Fibroblast of peridontal ligament (primary cell): ENCODE measurements around the gene PPP2R2B.

ENCODE experiments used
- DNase-seq: peaks from one replicate; pipeline ENCODE4 v3.0.0-alpha.2; 2010; ENCODE audit errors: extremely low read depth

Gene PPP2R2B

DNA sequence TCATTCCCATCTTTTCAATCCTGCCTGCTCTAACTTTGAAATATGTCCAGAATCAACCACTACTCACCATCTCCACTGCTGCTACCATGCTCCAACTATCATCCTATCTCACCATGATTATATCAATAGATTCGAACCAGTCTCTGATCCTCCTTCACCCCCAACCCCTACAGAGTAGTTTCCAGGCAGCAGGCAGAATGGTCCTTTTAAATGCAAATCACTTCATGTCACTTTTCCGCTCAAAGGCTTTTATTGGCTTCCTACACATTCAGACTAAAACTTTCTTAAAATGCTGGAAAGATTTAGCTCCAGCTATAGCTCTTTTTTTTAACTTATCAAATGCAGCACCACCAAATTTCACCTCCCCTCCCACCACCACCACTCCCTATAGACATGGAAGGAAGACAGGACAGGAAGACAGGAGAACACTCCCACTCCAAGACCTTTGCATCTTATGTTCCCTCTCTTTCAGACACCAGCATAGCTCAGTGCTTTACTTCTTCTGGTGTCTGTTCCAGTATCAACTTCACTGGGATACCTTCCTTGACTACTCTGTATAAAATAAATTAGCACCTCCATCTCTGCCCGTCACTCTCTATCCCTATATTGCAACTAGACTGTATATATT is 9.9 kb upstream of the PPP2R2B start:
- DNase-seq, result no peak

DNA sequence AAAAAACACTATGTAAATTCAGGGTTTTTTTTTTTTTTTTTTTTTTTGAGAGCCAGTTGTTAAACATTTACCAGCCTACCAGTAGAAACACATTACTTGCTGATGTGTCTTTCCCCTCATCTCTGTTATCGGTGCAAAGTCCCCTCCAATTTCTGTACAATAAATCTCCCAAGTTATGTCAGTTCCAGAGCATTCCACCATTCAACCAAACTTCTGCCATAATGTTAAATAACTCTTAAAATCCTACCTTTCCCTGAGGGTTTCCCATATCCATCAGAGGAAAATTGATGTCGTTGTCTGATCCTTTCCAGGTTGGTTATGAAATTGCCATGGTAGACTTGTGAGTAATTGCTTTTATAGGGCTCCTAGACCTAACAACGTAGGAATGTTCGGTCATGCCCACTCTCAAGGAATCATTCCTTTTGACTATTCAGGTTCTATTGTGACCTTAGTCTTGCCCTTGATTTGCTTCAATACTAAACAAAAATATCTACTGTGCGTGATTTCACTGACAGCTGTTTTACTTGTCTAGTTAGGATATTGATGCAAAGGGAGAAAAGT is 5.6 kb upstream of the PPP2R2B start:
- DNase-seq, result no peak

DNA sequence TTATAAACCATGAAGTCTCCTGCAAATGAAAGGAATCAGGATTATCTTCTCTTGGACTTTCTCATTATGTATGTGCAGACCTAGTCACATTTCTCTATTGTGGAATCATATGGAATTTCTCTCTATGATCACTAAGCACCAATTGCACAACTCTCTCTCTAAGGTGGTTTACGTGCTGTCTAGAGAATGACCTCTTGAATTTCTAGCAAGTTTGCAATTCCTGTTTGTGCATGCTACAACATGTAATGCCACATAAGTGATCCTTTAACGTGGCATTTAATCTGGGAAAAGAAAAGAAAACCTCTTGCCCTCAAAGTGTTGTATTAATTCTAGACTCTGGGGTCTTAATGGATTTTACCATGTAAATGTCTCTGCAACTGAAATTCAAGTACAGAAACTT is 5.0 kb upstream of the PPP2R2B start:
- no peak for DNase-seq

DNA sequence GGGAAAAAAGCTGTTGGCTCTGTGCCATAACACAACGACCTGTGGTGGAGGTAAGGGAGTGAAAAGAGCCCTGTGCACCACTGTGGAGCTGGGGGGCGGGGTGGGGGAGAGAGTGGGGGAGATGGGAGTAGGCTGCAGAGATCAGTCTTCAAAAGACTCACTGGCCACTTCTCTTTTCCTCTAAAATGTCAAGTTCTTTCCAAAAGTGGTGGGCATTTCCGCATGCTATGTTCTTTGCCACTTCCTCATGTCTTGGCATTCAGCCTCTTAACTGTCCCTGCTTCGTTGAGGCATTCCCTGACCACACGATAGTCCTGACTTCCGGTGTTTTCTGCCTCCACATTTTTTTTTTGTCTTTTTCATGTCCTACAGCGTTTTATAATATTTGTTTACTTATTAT is 2.4 kb upstream of the PPP2R2B start:
- no peak for DNase-seq

DNA sequence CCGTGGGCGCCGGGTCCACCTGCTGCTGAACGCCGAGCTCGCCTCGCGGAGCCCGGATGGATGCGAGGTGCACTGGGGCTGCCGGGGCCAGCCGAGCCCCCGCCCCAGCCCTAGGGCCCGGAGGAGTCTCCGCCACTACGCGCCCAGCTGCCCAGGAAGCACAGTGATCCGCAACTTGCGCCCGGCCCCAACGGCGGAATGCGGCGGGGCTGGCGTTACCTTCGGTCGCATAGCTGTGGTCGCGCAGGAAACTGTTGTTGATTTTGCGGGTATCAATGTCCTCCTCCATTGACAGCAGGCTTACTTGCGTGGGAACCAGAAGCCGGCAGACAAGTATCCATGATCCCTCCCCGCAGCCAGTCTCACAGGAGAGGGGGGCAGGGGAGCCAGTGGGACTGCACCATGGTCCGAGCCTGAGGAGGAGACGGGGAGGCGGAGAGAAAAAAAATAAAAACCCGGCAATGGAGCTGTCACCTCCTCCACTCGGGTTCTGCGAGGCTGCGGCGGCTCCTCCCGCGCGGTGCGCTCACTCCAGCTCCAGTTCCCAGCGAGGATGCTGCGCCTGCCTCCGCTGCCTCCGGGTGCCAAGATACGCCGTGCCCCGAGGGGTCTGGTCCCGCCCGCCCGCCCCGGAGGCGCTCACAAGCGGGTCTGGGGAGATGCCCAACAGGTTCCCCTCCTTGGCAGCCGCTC is 628 bp downstream of the PPP2R2B start:
- DNase-seq, result no peak

DNA sequence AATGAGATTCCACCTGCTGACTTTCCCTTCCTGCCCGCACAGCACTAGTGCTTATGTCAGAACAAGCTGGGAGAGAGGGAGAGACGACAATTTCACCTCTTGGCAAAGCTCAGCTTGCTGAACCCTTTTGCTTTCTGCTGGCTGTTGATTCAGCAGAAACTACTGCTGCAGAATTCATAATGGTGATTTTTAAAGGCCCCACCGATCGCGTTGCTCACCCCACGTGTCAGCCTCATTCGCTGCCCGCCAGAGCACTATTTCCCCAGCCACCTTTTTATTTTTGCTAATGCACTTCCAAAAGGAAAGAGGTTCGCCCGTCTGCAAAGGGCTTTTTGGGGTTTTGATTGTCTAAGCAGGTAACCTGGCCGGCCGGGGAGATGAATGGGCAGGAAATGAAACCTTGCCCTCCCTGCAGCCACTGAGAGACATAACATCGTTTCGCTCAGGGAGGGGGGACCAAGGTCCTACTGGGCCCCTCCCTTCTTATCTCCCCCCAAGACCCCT is 1.3 kb downstream of the PPP2R2B start:
- no peak for DNase-seq

DNA sequence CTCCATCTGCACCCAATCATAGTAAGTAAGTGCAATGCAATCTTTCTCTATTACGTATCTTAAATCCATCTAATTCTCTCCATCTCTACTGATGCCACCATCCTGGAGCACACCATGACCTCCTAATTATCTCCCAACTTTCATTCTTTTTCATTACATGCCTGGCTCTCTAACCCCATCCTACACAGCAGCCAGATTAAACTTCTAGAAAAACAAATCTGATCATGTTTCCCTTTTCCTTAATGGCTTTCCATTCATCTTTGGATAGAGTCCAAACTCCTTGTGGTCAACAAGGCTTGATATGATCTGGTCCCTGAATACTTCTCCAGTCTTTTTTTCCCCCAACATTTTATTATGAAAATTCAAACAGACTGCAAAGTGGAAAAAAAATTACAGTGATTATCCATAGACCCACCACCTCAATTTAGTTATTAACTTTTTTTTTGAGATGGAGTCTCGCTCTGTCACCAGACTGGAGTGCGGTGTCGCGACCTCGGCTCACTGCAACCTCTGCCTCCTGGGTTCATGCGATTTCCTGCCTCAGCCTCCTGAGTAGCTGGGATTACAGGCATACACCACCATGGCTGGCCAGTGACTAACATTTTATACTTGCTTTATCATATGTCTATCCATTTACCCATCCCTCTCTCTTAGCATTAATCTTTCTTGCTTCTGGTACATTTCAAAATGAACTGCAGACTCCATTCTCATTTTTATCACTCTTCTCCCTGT is 5.2 kb downstream of the PPP2R2B start:
- DNase-seq, result no peak

DNA sequence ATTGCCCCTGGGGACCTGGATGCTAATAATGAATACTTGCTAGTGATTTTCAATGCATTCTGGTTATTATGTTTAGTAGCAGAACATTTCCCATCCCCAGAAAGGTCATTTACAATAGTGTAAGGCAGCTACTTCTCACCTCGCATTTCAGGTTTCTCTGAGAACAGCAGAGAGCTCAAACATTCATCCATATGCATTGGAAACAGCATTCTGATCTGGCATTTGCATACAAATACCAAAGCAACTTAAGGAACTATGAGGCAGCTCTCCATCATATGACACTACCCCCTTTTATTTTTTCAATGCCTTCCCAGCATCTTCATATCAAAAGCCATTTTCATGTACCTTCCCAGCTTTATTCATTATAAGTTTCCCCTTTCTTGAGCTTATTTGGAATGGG is 6.4 kb downstream of the PPP2R2B start:
- no peak for DNase-seq

DNA sequence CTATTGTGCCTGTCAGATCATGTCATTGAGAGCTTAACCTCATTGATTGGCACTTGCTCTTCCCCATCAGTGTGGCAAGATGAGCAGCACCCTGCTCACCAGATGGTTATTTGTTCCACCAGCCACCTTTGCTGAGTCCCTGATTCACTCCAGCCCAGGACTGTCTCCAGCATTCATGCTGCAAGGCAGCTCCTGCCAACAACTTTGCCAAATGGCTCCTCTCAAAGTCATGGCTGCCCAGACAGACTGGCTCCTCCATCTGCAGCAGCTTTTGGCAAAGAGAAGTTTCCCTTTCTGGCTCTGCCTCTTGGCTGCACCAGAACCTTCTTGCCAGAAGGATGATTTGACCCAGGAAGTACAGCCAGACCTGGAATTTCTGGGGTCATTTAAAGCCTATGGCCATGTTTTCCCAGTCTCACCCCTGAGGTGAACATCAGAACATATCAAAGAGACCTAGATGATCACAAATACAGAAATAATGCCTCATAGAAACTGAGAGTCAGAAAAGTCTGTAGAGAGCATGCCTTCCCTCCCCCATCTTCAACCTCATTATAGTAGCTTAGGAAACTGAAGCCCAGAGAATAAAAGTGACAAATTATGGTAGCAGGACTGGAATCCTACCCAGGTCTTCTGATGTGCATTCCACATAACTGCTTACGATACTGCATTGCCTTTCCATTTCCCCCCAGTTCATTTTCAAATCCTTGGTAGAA is 10.4 kb downstream of the PPP2R2B start:
- no peak for DNase-seq

DNA sequence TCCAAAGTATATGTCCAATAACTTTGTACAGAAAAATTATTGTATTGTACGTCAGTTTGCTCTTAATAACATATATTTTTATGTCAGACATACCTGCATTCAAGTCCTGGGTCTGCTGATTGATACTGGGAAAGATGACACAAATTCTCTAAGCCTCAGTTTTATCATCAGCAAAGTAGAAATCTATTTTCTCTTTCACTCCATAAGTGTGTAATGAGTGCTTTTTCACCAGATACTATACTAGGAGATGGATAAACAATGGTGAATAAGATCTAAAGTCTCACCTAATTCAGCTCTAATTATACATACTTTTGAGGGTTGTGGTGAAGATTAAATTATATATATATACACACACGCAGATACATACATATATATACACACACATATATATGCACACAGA is 12.3 kb downstream of the PPP2R2B start:
- no peak for DNase-seq

DNA sequence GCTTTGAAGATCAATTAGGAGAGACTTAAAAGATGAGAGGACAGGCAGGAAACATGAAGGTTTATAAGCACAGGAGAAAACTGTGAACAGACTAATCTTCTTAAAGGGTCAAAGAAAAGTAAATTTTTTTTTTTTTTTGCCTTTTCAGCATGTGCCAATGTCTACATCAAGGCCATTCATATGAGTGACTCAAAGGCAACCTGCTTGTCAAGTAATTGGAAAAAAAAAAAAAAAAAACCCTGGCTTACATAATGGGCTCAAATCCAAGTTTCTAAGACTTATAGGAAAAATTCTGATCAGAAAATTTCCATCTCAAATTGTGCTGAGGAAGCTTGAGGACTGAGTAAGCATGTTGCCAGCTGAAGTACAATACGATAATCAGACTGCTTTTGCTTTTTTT is 15.9 kb downstream of the PPP2R2B start:
- no peak for DNase-seq

DNA sequence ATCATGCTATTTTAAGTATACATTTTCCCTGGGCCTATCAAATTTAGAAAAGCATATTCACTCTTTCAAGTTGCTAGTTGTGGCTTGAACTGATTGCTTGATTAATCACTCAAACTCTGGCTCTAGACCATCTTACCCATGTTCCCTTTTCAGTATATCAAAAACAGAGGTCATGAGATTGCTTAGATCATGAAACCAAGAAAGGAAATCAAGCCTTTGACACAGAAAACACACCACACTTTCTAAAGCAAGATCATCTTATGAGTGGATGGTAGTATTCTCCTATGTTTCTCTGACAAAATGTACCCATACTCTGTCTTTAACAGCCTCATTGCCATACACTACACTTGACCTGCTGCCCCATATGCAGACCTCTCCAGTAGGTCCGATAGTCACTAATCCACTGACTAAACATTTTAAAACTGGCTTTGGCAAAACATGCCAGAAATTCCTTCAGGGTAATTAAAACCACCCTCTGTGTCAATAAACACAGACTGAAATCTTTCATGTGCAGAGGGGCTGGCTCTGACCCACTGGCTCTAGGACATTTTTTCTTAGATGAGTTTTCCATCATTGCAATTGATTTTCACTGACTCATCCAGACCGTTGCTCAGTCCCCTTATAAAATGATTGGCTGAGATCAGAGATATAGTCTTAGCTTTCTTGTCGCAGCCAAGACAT is 18.2 kb downstream of the PPP2R2B start:
- DNase-seq, result peak; percentile 2

DNA sequence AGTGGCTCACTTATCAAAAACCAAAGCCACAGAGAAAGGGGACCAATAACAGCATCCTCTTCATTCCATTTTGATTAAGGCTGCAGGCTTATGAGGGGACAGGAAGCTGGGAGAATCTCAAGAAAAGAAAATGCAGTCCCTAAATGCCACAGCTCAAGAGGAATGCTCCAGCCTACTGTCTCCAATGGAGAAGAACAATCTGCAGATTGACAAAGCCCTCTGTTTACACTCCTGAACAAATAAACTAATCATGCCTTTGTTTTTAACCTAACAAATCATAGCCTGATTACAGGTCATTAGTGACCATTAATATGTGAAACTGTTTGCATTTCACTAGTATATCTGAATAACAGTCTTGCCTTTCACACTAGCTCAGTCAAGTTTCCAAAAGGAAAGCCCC is 26.5 kb downstream of the PPP2R2B start:
- DNase-seq, result no peak

DNA sequence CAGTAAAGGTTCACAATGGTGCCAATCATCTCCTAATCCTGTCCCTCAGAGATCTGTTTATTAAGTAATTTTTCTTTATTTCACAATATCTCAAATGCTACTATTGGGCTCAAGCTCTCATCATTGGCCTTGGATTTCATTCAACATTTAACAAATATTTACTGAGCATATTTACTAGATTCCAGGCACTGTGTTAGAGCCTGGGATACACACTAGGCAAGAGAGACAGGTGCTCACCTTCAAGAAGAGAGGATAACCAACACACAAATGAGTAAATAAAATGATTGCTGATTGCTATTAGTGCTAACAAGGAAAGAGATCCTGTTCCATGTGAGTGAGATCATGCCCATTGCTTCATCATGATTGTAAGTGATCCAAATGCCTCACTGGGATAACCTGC is 27.4 kb downstream of the PPP2R2B start:
- DNase-seq, result no peak

DNA sequence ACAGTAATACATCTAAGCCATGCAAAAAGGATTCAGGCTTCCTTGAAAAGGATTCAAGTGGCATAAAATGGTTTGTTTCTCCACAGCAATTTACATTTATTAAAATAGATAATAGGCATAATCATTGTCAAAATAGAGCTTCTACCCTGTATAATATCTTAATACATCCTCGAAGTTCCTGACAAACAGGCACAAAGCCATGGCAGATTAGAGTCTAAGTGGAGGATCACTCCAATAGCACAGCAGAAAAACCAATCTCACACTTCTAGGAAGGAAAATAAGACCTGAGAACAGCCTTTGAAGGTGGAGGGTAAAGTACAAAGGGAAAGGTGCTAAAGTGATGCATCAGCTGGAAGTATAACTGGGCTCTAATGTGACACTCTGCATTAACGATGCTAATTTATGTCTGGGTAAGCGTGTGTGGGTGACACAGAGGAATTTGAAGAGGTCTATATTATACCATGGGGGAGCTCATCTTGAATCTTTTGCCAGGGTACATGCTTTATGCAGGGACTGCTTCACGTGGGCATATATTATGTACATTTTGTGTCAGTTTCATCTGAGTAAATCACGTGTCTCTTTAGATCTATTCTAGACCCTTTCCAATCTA is 28.8 kb downstream of the PPP2R2B start:
- DNase-seq, result no peak

DNA sequence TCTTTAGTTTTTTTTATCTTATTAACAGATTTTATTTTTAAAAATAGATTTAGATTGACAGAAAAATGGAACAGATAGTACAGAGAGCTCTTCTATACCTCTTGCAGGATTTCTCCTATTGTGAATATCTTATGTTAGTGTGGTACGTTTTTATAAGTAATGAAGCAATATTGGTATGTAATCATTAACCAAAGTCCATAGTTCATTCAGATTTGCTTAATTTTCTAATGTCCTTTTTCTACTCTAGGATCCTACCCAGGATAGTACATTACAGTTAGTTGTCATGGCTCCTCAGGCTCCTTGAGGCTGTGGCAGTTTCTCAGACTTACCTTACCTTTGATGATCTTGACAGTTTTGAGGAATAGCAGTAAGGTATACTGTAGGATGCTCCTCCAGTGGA is 30.4 kb downstream of the PPP2R2B start:
- DNase-seq, result no peak

DNA sequence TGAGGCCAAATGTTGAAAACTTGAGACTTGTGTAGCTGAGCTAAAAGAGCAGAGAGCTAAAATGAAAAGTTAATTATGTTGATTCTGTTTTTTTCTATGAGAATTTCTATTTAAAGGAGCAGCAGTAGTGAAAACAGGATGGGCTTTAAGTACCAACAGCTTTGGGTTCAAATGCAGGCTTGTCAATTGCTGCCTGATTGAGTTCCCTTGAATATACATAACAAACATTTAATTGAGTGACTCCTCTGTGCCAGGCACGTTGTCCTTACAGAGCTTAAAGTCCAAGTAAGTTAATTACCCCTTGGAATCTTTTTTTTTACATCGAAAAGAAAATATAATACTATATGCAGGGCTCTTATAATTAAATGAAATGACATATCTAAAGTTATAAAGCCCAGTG is 38.5 kb downstream of the PPP2R2B start:
- no peak for DNase-seq

DNA sequence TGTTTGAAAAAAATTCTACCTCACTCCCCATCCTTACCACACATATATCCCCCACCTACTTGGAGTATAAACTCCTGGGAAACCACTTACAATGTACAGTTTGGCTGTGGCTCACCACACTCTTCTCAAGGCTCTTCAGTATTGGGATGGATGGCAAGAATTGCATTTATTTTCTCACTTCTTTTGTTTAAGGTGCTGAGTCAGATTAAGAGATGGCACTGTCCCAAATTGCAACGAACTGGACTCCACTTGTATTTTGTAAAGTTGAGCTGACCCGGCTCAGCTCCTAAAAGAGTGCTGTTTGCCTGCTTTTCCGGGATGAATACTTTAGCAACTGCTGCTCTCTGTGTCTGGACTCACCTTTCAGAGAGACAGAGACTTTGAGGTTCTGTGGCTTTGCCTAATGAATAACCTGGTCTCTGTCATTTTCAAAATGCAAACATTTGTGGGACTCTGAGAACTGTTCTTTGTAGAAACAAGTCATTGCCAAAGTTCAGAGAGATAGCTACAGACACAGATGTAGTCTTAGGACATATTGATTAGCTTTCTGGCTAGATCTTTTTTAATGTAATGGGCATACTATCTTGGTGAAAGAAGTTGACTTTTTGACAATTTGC is 42.2 kb downstream of the PPP2R2B start:
- no peak for DNase-seq

DNA sequence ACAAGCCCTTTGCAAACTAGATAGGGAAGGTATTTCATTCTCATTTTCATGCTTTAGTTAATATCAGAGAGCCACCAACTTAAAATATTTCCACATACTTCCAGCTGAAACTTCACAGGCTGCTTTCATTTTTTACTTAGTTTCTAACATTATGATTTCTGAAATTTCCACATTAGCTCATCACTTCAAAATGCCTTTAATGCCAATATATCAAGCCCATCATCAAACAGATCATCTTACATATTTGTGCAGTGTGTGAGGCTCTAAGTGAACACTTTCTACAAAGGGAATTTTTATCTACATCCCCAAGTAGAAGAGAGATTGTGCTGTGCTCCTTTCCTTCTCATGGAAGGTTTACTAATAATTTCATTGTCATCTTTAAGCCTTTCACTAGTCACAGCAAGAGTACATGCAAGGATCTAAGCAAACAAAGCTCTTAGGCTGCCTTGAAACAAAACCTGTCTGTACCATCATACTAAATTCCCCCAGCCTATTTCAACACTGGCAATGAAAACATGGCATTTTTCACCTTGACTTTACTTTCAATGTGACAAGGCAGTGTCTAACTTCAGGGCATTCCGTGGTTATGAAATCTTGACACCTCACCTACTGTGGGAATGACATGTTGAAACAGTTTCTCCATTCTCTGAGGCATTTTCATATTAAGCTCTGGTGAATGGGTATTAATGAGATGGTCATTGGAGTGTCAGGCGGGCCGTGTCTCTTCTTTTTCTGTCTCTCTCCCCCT is 45.4 kb downstream of the PPP2R2B start:
- DNase-seq, result no peak

DNA sequence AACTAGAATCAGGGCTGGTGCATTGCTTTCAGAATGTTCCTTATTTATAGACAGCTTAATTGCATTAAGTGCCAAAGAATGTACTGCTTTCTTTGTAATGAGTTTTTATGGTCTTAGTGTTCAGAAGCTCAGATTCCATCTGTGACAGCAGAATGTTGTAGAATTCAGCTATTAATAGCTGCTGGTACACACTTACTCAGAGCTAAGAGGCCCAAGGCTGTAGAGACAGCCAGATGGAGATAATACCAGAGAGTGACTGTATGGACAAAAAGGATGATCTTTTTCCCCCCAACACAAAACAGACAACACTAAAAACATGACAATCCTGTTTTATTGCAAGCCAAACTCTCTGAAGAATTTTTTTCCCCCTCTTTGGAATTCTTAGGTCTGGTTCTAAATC is 50.2 kb downstream of the PPP2R2B start:
- no peak for DNase-seq
